NCI-H748 (cell line): ENCODE measurements around the gene SIDT2.
"Not testable (repeated sequence)": the region's sequence is repeated elsewhere in the genome, so short reads cannot be mapped to it uniquely, and the experiment has no call there.

Source experiments
- DNase-seq: peaks from one replicate; lab custom pipeline; 2025; ENCODE audit not compliant: unreplicated experiment; lab: John Stamatoyannopoulos, UW

The SIDT2 gene

DNA sequence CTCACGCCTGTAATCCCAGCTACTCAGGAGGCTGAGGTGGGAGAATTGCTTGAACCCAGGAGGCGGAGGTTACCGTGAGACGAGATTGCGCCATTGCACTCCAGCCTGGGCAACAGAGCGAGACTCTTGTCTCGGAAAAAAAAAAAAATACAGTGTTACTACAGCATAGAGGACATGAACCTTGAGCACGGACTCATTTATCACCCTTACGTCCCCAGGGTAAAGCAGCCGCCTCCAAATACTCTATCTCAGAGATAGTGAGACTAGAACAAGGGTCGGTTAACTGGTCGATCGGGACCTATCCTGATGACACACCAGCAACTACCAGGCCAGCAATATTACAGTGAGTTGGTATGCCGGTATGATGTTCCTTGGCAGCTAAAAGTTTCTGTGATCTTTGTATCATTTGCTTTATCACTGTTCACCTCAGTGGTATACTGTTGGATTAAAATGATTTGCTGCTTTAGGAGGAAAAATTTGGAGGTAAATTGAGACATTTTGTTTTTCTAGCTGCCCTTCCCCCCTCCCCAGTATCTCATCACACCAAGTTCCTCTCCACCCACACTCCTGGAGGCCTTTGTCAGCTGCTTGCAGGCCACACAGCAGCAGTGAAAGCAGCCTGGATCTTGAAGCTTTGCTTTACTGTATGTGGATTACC is 7.0 kb upstream of the SIDT2 start:
- no peak for DNase-seq

DNA sequence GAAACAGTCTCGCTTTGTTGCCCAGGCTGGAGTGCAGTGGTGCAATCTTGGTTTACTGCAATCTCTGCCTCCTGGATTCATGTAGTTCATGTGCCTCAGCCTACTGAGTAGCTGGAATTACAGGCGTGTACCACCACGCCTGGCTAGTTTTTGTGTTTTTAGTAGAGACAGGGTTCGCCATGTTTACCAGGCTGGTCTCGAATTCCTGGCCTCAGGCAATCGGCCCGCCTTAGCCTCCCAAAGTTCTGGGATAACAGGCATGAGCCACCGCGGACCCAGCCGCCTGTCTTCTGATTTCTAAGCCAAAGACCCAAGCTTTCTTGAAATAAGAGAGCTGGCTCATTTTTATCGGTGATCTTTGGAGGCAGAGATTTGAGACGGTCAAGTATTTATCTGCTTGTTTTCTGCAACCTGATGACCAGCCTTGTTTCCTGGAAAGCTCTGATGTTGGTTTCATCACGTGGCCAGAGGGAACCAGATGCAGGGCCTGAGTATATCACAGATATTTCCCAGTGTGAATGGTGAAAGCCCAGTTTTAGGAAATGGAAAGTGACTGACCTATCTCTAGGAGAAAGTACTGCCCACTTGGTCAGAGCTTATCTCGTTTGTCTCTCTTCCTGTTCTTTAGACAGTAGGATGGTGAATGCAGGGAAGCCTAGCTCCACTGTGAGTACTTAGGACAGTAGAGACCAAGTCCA is 5.7 kb upstream of the SIDT2 start:
- DNase-seq: no peak

DNA sequence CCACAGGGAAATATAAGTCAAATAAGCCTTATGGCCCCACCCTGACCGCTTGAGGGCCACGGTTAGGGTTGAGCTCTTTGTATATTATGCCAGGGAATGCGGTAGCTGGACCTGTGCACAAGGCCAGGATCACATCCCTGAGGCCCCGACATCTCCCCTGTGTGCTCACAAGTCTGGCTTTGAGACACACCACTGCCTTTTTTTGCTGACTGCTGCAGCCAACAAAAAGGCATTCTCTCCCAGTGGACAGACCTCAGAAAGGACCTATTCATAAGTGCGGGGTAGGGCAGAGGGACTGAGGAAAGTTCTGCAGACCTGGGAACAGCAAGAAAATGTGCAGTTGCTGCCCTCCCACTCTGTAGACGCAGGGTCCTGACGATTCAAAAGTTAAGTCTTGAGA is 3.4 kb upstream of the SIDT2 start:
- DNase-seq: no peak

DNA sequence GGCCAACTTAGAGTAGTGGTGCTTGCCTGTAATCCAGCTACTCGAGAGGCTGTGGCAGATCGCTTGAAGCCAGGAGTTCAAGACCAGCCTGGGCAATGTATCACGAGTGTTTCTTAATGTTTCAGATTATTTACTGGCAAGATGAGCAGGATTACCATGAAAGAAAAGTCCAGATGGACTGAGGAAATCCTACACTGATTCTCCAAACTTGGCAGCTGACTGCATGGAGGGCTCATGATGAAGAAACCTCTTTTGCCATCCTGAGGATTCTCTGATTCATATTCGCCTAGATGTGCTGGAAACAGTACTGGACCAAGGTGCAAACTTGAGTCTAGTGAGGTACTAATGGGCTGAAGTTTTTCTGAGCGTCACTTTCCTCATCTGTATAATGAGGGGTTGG is 2.8 kb upstream of the SIDT2 start:
- no peak for DNase-seq

DNA sequence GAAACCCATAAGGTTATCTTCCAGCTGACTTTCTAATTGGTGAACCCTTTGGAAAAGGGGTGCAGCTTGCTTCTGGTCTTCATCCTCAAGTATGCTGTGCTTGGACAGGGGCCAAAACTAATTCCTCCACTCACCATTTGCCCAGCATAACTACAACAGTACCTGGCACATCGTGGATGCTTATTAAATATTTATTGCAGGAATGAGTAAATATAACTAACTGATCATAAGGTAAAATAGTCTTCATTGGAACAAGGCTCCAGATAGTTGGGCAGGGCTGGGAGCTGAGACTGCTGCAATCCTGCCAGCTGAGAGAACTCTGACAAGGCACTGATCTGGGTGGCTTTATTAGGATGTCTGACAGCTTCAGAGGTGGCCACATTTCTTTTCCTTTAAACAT is 2.4 kb upstream of the SIDT2 start:
- DNase-seq: no peak

DNA sequence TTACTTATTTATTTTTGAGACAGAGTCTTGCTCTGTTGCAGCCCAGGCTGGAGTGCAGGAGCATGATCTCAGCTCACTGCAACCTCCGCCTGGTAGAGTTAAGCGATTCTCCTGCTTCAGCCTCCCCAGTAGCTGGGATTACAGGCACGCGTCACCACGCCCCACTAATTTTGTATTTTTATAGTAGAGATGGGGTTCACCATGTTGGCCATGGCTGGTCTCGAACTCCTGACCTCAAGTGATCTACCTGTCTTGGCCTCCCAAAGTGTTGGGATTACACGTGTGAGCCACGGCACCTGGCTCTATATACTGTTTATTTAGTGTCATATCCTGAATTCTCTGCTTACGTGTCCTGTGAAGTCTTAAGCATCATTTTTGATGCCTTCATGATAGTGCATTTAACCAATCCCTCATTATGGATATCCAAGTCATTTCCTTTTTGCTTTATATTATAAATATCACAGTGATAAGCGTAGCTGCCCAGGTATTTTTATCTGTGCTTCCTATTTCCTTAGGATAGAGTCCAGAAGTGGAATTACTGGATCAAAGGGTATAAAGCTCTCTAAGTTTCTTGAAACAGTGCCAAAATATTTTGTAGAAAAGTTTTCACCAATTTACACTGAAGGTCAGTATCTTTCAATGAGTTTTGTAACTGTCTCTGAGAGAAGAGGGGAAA is 871 bp upstream of the SIDT2 start:
- DNase-seq: no peak

DNA sequence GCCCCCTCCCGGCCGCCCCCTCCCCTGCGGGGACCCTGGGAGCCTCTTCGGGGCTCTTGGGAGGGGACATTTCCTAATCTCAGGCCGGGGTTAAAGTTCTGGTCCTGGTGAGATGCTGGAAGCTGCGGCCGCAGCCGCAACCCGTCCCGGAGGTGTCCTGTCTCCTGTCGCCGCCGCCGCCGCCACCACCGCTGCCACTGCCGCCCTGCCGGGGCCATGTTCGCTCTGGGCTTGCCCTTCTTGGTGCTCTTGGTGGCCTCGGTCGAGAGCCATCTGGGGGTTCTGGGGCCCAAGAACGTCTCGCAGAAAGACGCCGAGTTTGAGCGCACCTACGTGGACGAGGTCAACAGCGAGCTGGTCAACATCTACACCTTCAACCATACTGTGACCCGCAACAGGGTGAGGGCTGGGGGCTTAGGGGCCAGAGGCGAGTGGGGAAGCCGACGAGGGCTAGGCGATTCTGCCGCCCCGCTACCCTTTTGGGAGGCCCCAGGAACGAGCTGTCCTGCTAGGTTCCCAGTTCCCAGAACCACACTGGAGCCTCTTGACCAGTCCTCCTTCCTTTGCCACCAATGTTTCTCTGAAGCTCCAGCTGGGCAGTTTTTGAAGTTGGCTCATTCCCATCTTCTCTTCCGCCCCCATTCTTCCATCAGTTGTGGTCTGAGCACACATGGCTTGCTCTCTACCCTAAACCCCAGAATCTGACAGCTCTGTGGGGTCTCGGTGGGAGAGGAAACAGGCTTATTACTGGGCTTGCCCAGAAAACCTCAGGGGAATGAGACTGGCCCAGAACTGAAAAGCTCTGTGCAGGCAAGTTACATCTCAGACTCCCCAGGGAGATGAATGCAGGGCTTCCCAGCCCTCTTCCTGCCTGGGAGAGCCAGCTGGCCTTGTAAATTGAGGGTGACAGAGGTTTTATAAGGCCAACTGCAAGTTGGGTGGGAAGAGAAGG is 781 bp downstream of the SIDT2 start:
- peak; percentile 37 for DNase-seq

DNA sequence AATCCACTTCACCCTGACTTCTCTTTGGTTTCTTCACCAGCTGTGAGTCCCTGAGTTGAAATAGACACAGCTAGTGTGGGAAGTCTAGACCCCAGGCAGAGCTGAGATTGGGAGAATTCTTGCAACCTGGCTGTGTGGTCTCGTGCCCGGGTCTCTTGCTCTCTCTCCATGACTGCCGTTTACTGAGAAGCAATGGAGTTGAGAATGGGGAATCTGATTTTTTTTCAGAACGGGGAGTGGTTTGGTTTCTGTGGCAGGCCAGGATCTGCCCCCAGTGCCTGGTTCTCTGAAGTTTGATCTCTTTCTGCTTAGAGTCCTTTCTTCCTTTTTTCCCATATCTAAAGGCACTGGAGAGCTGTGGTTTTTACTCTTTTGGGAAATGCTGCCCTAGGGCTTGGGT is 1.5 kb downstream of the SIDT2 start:
- no peak for DNase-seq

DNA sequence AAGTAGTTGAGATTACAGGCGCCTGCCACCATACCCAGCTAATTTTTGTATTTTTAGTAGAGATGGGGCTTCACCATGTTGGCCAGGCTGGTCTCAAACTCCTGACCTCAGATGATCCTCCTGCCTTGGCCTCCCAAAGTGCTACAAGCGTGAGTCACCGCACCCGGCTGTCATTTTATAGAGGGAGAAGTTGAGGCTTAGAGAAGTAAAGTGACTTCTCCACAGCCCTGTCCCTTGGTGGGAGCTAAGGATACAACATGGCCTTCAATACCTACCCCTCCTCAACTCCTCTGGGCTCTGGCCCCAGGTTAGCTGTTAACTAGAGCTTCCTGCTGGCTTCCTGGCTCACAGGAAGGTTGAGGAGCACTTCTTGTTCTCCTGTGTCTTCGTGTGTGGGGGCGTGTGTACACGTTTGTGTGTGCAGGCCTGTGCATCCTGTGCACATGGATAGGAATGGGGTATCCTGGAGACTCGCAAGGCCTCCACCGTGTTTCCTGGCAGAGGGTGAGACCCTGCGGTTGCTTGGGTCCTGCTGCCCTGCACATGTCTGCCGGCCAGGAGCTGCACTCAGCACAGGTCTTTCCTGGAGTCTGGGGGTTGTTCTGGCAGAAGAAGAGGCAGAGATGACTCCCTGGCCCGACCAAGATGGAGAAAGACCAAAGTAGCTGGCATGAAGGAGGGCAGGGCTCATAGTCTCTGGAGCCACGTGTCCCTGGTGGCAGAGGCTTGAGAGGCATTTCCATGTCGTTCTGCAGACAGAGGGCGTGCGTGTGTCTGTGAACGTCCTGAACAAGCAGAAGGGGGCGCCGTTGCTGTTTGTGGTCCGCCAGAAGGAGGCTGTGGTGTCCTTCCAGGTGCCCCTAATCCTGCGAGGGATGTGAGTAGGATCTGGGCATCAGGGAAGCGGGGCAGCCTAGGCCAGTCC is 2.4 kb downstream of the SIDT2 start:
- DNase-seq: peak; percentile 43

DNA sequence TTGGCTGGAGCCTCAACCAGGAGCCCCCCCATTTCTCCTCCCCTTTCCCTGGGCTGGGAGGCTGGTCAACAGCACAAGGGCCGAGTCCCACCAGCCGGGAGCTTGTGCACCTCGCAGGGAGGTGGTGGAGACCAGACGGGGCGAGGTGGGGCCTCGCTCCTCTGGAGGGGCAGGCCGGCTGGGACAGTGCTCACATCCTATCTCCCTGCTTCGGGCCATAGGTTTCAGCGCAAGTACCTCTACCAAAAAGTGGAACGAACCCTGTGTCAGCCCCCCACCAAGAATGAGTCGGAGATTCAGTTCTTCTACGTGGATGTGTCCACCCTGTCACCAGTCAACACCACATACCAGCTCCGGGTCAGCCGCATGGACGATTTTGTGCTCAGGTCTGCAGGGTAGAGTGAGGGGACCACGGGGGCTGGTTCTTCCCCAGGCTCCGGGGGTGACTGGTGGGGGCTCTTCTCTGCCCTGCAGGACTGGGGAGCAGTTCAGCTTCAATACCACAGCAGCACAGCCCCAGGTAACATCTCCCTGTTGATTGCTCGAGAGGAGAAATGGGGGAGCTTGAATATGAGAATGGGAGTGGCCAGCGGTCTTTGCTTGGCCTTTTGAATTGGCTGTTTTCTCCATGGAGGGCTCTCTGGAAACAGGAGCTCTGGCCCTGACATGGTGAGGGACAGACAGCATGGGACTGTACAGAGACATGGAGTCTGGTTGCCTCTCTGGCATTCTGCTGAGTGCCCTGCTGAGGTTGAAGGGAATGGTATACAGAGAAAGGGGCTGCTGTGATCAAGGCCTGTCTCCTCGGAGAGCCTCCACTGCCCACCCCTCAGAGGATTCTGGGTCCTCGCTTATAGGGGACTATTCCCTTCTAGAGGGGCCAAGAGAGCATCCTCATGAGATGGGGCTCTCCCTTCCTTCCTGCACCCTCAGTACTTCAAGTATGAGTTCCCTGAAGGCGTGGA is 3.3 kb downstream of the SIDT2 start:
- DNase-seq: no peak

DNA sequence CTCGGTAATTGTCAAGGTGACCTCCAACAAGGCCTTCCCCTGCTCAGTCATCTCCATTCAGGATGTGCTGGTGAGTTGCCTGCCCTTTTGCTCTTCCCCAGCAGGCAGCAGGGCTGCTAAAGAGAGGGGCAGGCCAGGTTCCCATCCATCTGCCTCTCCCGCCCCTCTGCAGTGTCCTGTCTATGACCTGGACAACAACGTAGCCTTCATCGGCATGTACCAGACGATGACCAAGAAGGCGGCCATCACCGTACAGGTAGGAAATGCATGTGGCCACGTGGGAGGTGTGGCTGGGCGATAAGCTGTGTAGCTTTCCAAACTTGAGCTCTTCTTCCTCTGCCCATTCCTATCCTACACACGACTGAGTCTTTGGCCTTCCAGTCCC is 4.0 kb downstream of the SIDT2 start:
- no peak for DNase-seq

DNA sequence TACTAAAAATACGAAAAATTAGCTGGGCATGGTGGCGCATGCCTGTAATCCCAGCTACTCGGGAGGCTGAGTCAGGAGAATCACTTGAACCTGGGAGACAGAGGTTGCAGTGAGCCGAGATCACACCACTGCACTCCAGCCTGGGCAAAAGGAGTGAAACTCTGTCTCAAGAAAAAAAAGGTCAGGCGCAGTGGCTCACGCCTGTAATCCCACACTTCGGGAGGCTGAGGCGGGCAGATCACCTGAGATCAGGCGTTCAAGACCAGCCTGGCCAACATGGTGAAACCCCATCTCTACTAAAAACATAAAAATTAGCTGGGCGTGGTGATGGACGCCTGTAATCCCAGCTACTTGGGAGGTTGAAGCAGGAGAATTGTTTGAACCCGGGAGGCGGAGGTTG is 4.6 kb downstream of the SIDT2 start:
- not testable (repeated sequence) for DNase-seq

DNA sequence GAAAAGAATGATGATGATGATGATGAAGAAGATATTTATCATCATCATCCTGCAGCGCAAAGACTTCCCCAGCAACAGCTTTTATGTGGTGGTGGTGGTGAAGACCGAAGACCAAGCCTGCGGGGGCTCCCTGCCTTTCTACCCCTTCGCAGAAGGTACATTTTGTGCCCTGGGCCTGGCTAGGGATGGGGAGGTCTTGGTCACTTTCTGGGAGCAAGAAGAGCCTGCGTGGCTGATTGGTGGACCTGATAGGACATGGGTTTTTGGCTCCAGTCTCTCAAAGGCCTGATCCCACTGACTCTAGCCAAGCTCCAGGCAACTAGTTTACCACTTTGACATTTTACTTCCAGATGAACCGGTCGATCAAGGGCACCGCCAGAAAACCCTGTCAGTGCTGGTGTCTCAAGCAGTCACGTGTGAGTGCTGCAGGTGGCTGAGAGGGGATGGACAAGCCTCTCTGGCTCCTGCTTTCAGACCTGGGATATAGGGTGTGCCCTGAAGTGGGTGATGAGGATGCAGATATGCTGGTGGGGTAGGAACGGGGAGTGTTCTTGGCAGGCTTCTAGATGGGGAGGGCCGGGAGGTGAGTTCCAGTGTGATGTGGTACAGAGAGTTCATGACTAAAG is 5.3 kb downstream of the SIDT2 start:
- no peak for DNase-seq

DNA sequence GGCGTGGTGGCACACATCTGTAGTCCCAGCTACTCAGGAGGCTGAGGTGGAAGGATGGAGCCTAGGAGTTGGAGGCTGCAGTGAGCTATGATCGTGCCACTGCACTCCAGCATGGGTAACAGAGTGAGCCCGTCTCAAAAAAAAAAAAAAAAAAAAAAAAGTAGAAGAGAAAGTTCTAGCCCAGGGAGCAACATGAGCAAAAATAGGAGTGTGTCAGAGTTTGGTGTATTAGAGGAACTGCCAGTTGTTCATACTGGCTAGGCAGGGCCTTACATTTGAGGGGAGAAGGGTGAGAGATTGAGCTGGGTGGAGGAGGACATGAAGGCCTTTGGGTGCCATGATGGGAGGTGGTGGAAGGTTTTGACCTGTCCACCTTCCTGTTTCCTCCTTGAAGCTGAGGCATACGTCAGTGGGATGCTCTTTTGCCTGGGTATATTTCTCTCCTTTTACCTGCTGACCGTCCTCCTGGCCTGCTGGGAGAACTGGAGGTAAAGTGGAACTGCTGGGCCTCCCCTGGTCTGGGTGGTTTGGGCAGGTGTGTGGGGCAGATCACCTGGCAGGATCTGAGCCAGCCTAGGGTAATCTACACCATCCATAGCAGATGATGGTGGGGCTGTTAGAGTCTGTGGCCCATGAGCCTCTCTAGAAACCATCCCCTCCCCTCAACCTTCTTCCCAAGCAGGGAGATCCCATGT is 7.3 kb downstream of the SIDT2 start:
- no peak for DNase-seq

DNA sequence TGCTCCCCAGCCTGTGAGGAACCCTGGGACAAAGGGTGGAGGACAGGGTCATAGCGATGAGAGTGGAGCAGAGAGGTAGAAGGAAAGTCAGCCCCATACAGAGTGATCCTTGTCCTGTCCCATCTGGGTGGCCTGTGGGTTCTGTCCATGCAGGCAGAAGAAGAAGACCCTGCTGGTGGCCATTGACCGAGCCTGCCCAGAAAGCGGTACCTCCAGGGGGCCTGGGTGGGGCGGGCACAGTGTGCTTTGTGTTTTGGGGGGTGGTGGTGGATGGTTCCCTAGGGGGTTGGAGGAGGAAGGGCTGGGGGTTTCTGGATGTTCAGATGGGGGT is 7.9 kb downstream of the SIDT2 start:
- no peak for DNase-seq

DNA sequence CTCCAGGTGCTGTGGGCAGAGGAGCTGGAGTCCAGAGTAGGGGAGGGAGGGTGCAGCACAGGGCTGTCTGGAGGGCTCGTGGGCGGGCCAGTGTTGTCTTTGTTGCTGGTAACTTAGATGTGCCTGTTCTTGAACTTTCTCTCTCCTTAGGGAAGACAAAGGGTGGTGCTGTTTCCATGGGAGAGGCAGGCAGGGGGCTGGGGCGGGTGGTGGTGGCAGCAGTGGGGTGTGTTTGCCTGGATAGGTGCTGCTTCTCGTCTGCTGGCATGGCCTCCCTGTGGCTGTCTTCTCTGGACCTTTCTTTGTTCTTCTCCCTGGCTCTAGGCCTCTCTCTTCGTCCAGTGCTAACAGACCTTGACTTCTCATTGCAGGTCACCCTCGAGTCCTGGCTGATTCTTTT is 8.5 kb downstream of the SIDT2 start:
- DNase-seq: no peak

DNA sequence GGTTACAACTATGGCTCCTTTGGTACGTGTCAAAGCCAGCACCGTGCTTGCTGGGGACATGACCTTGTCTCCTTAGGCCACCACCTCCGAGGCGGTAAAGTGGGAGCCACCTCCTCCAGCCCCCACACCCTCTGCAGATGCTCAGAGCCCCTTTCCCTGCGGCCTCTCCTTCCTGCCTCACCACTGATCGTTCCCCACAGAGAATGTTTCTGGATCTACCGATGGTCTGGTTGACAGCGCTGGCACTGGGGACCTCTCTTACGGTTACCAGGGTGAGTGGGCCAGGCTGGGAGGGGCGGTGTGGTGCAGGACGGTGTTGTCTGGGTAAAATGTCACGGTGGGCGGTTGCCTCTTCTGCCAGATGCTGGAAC is 8.9 kb downstream of the SIDT2 start:
- DNase-seq: no peak

DNA sequence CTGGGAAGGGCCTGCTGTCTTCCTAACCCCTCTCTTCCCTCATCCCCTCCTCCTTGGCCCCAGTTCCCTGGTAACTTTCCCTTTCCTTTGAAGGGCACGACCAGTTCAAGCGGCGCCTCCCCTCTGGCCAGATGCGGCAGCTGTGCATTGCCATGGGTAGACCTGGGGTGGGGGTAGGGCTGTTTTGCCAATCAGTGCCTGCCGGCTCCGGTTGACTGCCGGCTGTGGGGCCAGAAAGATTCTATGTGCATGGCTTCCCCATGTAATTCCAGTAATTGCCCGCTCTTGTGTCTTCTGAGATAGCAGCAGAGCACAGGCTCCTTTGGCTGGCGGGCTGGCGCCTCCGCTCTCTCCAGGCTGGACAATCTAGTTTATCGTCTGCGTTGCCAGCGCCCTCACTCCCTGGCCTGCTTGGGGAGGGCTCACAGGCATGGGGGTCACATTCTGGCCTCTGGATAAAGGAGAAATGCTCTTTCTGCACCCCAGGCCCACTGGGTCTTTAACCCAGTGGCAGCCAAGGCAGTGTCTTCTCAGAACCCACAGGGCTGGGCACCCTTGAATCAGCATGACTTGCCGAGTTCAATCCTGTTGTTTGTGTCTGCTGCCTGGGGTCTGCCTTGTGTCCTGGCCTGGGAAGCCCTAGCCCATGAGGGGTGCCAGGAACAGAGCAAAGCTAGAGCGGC is 9.4 kb downstream of the SIDT2 start:
- DNase-seq: no peak
